Neuronal stem cell (in vitro differentiated cells): ENCODE measurements around the gene FAM20A.

ENCODE experiments used
- DNase-seq: peaks from one replicate; pipeline ENCODE4 v3.0.0-alpha.2; 2013; ENCODE audit warnings: low spot score
- H2AFZ ChIP-seq: one replicate; pipeline ENCODE4 v1.6.1; 2013; ENCODE audit warnings: mild to moderate bottlenecking, low read length, inconsistent platforms
- H2AK5ac ChIP-seq: 2 replicates; pipeline ENCODE4 v1.6.1; 2013; ENCODE audit warnings: low read depth, mild to moderate bottlenecking, inconsistent platforms, low read length, moderate library complexity, mixed read lengths
- H2BK120ac ChIP-seq: 2 replicates; pipeline ENCODE4 v1.6.1; 2013; ENCODE audit warnings: low read depth, mild to moderate bottlenecking, inconsistent platforms, low read length, moderate library complexity, mixed read lengths
- H2BK12ac ChIP-seq: one replicate; pipeline ENCODE4 v1.6.1; 2013; ENCODE audit warnings: low read length, inconsistent platforms
- H2BK15ac ChIP-seq: 2 replicates; pipeline ENCODE4 v1.6.1; 2013; ENCODE audit warnings: mild to moderate bottlenecking, low read length, inconsistent platforms, mixed read lengths
- H2BK5ac ChIP-seq: one replicate; pipeline ENCODE4 v1.6.1; 2013; ENCODE audit warnings: inconsistent platforms, mild to moderate bottlenecking, low read length, moderate library complexity
- H3K14ac ChIP-seq: one replicate; pipeline ENCODE4 v1.6.1; 2013; ENCODE audit warnings: low read length, inconsistent platforms
- H3K18ac ChIP-seq: 2 replicates; pipeline ENCODE4 v1.6.1; 2013; ENCODE audit warnings: low read length, inconsistent platforms
- H3K23ac ChIP-seq: 2 replicates; pipeline ENCODE4 v1.6.1; 2013; ENCODE audit warnings: low read depth, mild to moderate bottlenecking, mixed read lengths, low read length, inconsistent platforms; ENCODE audit not compliant: poor library complexity
- H3K27ac ChIP-seq: replicated peaks from 3 replicates; pipeline ENCODE4 v1.5.1; 2013; ENCODE audit warnings: low read length, inconsistent platforms
- H3K27me3 ChIP-seq, 3 experiments: 2 replicates each; pipeline ENCODE4 v1.6.1; 2013; ENCODE audit warnings: low read length in 3 of 3, mild to moderate bottlenecking in 2 of 3, inconsistent platforms in 1 of 3, low read depth in 1 of 3, mixed read lengths in 1 of 3, moderate library complexity in 1 of 3; ENCODE audit not compliant: control insufficient read depth in 3 of 3, insufficient read depth in 3 of 3
- H3K36me3 ChIP-seq, 2 donors: replicated peaks in 1 of 2; 2 replicates each; pipeline ENCODE4 v1.6.1; 2013; ENCODE audit warnings: low read length in 2 of 2; ENCODE audit not compliant: control insufficient read depth in 2 of 2, insufficient read depth in 2 of 2
- H3K4ac ChIP-seq: 2 replicates; pipeline ENCODE4 v1.6.1; 2013; ENCODE audit warnings: inconsistent platforms, mild to moderate bottlenecking, low read length, moderate library complexity
- H3K4me1 ChIP-seq, 2 donors: 1 replicate in 1 of 2; 2 replicates in 1 of 2; pipeline ENCODE4 v1.6.1; 2013; ENCODE audit warnings: low read length in 2 of 2, low read depth in 1 of 2; ENCODE audit not compliant: control insufficient read depth in 2 of 2, insufficient read depth in 1 of 2
- H3K4me2 ChIP-seq: one replicate; pipeline ENCODE4 v1.6.1; 2013; ENCODE audit warnings: mild to moderate bottlenecking, low read length, inconsistent platforms; ENCODE audit not compliant: insufficient read depth, poor library complexity, severe bottlenecking
- H3K4me3 ChIP-seq, 2 donors: 2 replicates each; pipeline ENCODE4 v1.5.1; 2013; ENCODE audit warnings: low read length in 2 of 2, mild to moderate bottlenecking in 2 of 2, inconsistent platforms in 1 of 2, moderate library complexity in 1 of 2
- H3K79me1 ChIP-seq: one replicate; pipeline ENCODE4 v1.6.1; 2013; ENCODE audit warnings: low read depth, mild to moderate bottlenecking, inconsistent platforms, low read length, moderate library complexity
- H3K9ac ChIP-seq: one replicate; pipeline ENCODE4 v1.6.1; 2013; ENCODE audit warnings: mild to moderate bottlenecking, low read depth, low read length, inconsistent platforms; ENCODE audit not compliant: poor library complexity
- H3K9me3 ChIP-seq, 2 donors: replicated peaks in 1 of 2; 2 replicates each; pipeline versions ENCODE3 to v1.6.1; 2013; ENCODE audit warnings: low read length in 2 of 2, mild to moderate bottlenecking in 2 of 2, inconsistent platforms in 1 of 2, low read depth in 1 of 2, mixed read lengths in 1 of 2, moderate library complexity in 1 of 2; ENCODE audit not compliant: control insufficient read depth in 2 of 2, insufficient read depth in 1 of 2
- H4K8ac ChIP-seq: one replicate; pipeline ENCODE4 v1.6.1; 2013; ENCODE audit warnings: low read depth, mild to moderate bottlenecking, inconsistent platforms, low read length, moderate library complexity
- H4K91ac ChIP-seq: one replicate; pipeline ENCODE4 v1.6.1; 2013; ENCODE audit warnings: low read length, low read depth, mild to moderate bottlenecking, inconsistent platforms; ENCODE audit not compliant: poor library complexity
- WGBS, 2 donors: extraction: QIAGEN DNeasy Blood & Tissue Kit; methylation state at CpG; one replicate each; pipeline ENCODE4 v1.1.7; 2013; ENCODE audit warnings: missing lambda C conversion rate in 2 of 2, mixed read lengths in 1 of 2; ENCODE audit not compliant: insufficient read length in 2 of 2, insufficient replicate concordance in 1 of 2; ENCODE audit errors: extremely low coverage in 2 of 2; 5-methylcytosine and 5-hydroxymethylcytosine counted together

FAM20A gene

GRCh38 chr17:68576137-68576536 lies 25.0 kb downstream of the FAM20A start:
- Histone ChIP-seq H3K36me3 (no peaks in the 10 kb centered on the region), H3K4me1 (no peaks in the 10 kb centered on the region), H3K4me3 (no peak overlapping the region), H2AFZ (no peak overlapping the region), H3K4me2 (no peak overlapping the region), H2BK5ac (no peak overlapping the region), H2BK12ac (no peak overlapping the region), H3K18ac (no peak overlapping the region), H3K14ac (no peak overlapping the region), H3K27ac (no peak overlapping the region), H3K9ac (no peak overlapping the region), H3K79me1 (no peaks in the 10 kb centered on the region), H2AK5ac (peak overlapping the region; percentile 60), H3K27me3 (peaks cover 0 to 2% (median 0%) of the 10 kb centered on the region in 3 experiments), H3K23ac (no peak overlapping the region), H4K91ac (no peak overlapping the region), H3K4ac (no peak overlapping the region), H4K8ac (no peak overlapping the region), H2BK15ac (no peak overlapping the region), H2BK120ac (no peak overlapping the region), H3K9me3 (no peaks in the 10 kb centered on the region)
- no peak for DNase-seq
- WGBS, 2 donors = no CpG with 5 or more reads among the region's 2 CpGs

- Histone ChIP-seq H3K36me3 (no peaks in the 10 kb centered on the region), H2BK5ac (no peak overlapping the region), H3K23ac (no peak overlapping the region), H2AFZ (no peak overlapping the region), H4K91ac (no peak overlapping the region), H4K8ac (no peak overlapping the region), H3K4me2 (no peak overlapping the region), H2BK15ac (no peak overlapping the region), H3K27me3 (peaks cover 0 to 2% (median 0%) of the 10 kb centered on the region in 3 experiments), H3K9ac (no peak overlapping the region), H3K14ac (no peak overlapping the region), H3K27ac (no peak overlapping the region), H3K4me1 (no peaks in the 10 kb centered on the region), H2BK120ac (no peak overlapping the region), H3K79me1 (no peaks in the 10 kb centered on the region), H2BK12ac (no peak overlapping the region), H3K4ac (no peak overlapping the region), H2AK5ac (no peak overlapping the region), H3K4me3 (no peak overlapping the region), H3K9me3 (no peaks in the 10 kb centered on the region), H3K18ac (no peak overlapping the region)
- no CpG with 5 or more reads among the region's 1 CpG for WGBS, 2 donors
- no peak for DNase-seq
Observed at GRCh38 chr17:68573338-68573737, 27.8 kb downstream of the FAM20A start.

GRCh38 chr17:68572138-68572842 lies 28.9 kb downstream of the FAM20A start:
- no peak overlapping the region for H2AFZ ChIP-seq
- no peak overlapping the region for H2BK5ac ChIP-seq
- no peaks in the 10 kb centered on the region for H3K79me1 ChIP-seq
- peaks cover 0 to 9% (median 0%) of the 10 kb centered on the region in 3 experiments for H3K27me3 ChIP-seq
- H4K8ac ChIP-seq = no peak overlapping the region
- H2BK120ac ChIP-seq = no peak overlapping the region
- H2BK12ac ChIP-seq = no peak overlapping the region
- no peak overlapping the region for H3K4me3 ChIP-seq
- no peak overlapping the region for H3K14ac ChIP-seq
- no peaks in the 10 kb centered on the region for H3K9me3 ChIP-seq
- no peak overlapping the region for H3K4ac ChIP-seq
- WGBS, 2 donors = no CpG with 5 or more reads among the region's 6 CpGs
- no peak overlapping the region for H3K23ac ChIP-seq
- H3K4me2 ChIP-seq = no peak overlapping the region
- H2AK5ac ChIP-seq = no peak overlapping the region
- H3K4me1 ChIP-seq = no peaks in the 10 kb centered on the region
- no peak overlapping the region for H2BK15ac ChIP-seq
- no peak overlapping the region for H4K91ac ChIP-seq
- no peak for DNase-seq
- H3K36me3 ChIP-seq = no peaks in the 10 kb centered on the region
- H3K9ac ChIP-seq = no peak overlapping the region
- H3K27ac ChIP-seq = no peak overlapping the region
- H3K18ac ChIP-seq = no peak overlapping the region

GRCh38 chr17:68570526-68570925 lies 30.6 kb downstream of the FAM20A start:
- Histone ChIP-seq H3K36me3 (no peaks in the 10 kb centered on the region), H2BK15ac (no peak overlapping the region), H3K9ac (no peak overlapping the region), H3K27me3 (peaks cover 0 to 19% (median 0%) of the 10 kb centered on the region in 3 experiments), H3K23ac (no peak overlapping the region), H2AFZ (no peak overlapping the region), H2AK5ac (no peak overlapping the region), H2BK5ac (no peak overlapping the region), H4K8ac (no peak overlapping the region), H3K9me3 (no peaks in the 10 kb centered on the region), H3K14ac (no peak overlapping the region), H2BK120ac (no peak overlapping the region), H2BK12ac (no peak overlapping the region), H4K91ac (no peak overlapping the region), H3K4me3 (no peak overlapping the region), H3K4me2 (no peak overlapping the region), H3K4ac (no peak overlapping the region), H3K18ac (no peak overlapping the region), H3K27ac (no peak overlapping the region), H3K4me1 (no peaks in the 10 kb centered on the region), H3K79me1 (no peaks in the 10 kb centered on the region)
- WGBS, 2 donors = no CpG with 5 or more reads among the region's 1 CpG
- DNase-seq = no peak
